Measurements from ENCODE around the gene NDOR1.

NDOR1 gene

GRCh38 chr9:137266162-137266527 lies 60.6 kb downstream of the NDOR1 start:
- no peak for DNase-seq

Measured in NCI-H524 treated with DMSO at 0.1 percent for 48 hours (cell line).